ENCODE data around the gene SPOUT1.
"Not testable (repeated sequence)": the region's sequence is repeated elsewhere in the genome, so short reads cannot be mapped to it uniquely, and the experiment has no call there.

The SPOUT1 gene

GRCh38 chr9:128861501-128861900 lies 31.9 kb upstream of the SPOUT1 start:
- no peak for DNase-seq (ENCODE audit: extremely low spot score)
- CTCF ChIA-PET, result interaction anchor here (0.6 to 5.7 kb wide), 12 partner anchors 9 to 74 kb away, joined by 3 to 67 read pairs (median 3); partner anchors contain the start of genes KYAT1 and SPOUT1
- TF ChIP-seq CTCF (IDR thresholded peaks at IDR 0.05; ENCODE audit: control extremely low read depth, extremely low read depth, low read depth, missing control alignments), result no peak
- POLR2A ChIA-PET, result interaction anchor here (0.6 kb wide), 1 partner anchor 50 kb away, joined by 12 read pairs; no protein-coding TSS in a partner anchor

GRCh38 chr9:128860937-128861336 lies 31.3 kb upstream of the SPOUT1 start:
- no peak for TF ChIP-seq CTCF (IDR thresholded peaks at IDR 0.05; ENCODE audit: control extremely low read depth, extremely low read depth, low read depth, missing control alignments)
- CTCF ChIA-PET, result interaction anchor here (1.0 to 5.7 kb wide), 6 partner anchors 10 to 67 kb away, joined by 3 to 67 read pairs (median 10); partner anchors contain the start of gene SPOUT1
- POLR2A ChIA-PET, result no interaction called here
- no peak for DNase-seq (ENCODE audit: extremely low spot score)

GRCh38 chr9:128858476-128858875 lies 28.9 kb upstream of the SPOUT1 start:
- DNase-seq (ENCODE audit: extremely low spot score); POLR2A ChIA-PET: not testable (repeated sequence)
- CTCF ChIA-PET, result interaction anchor here (1.2 to 1.5 kb wide), 2 partner anchors 13 to 40 kb away, joined by 3 to 5 read pairs; partner anchors contain the start of gene ENDOG

GRCh38 chr9:128854454-128854853 lies 24.9 kb upstream of the SPOUT1 start:
- POLR2A ChIA-PET; DNase-seq (ENCODE audit: extremely low spot score); CTCF ChIA-PET: not testable (repeated sequence)

- CTCF ChIA-PET; POLR2A ChIA-PET; DNase-seq (ENCODE audit: extremely low spot score): not testable (repeated sequence)
These were observed 23.1 kb upstream of the SPOUT1 start for GRCh38 chr9:128852646-128853045.

- CTCF ChIA-PET, POLR2A ChIA-PET: not testable (repeated sequence)
These were observed 22.4 kb upstream of the SPOUT1 start for GRCh38 chr9:128851779-128852600.

GRCh38 chr9:128851024-128851423 lies 21.4 kb upstream of the SPOUT1 start:
- CTCF ChIA-PET; DNase-seq (ENCODE audit: extremely low spot score); POLR2A ChIA-PET: not testable (repeated sequence)

More at GRCh38 chr9:128851779-128852600, 22.4 kb upstream of the SPOUT1 start:
- DNase-seq (ENCODE audit: extremely low spot score), result not testable (repeated sequence)

GRCh38 chr9:128847803-128848202 lies 18.2 kb upstream of the SPOUT1 start:
- DNase-seq (ENCODE audit: extremely low spot score), result no peak
- POLR2A ChIA-PET, result no interaction called here
- CTCF ChIA-PET, result interaction anchor here (0.7 kb wide), 1 partner anchor 9 kb away, joined by 3 read pairs; no protein-coding TSS in a partner anchor
- TF ChIP-seq CTCF (IDR thresholded peaks at IDR 0.05; ENCODE audit: control extremely low read depth, extremely low read depth, low read depth, missing control alignments), result no peak

GRCh38 chr9:128846680-128847030 lies 17.1 kb upstream of the SPOUT1 start:
- DNase-seq (ENCODE audit: extremely low spot score), result no peak
- no peak for TF ChIP-seq CTCF (IDR thresholded peaks at IDR 0.05; ENCODE audit: control extremely low read depth, extremely low read depth, low read depth, missing control alignments)
- ChIA-PET POLR2A (no interaction called here), CTCF (interaction anchor here (0.8 to 1.4 kb wide), 3 partner anchors 15 to 58 kb away, joined by 3 to 5 read pairs (median 3); no protein-coding TSS in a partner anchor)

All from GM10248 (cell line).